HG03457 (cell line): Measurements from ENCODE around the gene PROC.
"Not testable (repeated sequence)": the region's sequence is repeated elsewhere in the genome, so short reads cannot be mapped to it uniquely, and the experiment has no call there.

ENCODE experiments used
- ATAC-seq: cut with Tn5 transposase; IDR thresholded peaks from one replicate; pipeline ENCODE4 v1.9.1; 2021; ENCODE audit warnings: moderate number of reproducible peaks; ENCODE audit not compliant: unreplicated experiment

Gene PROC

GRCh38 chr2:127425540-127426490 is 7.6 kb downstream of the PROC start:
- no peak for ATAC-seq

- ATAC-seq, result no peak
Measured at GRCh38 chr2:127426501-127427354, 8.5 kb downstream of the PROC start.

- no peak for ATAC-seq
Measured at GRCh38 chr2:127427376-127428056, 9.3 kb downstream of the PROC start.

- no peak for ATAC-seq
Measured at GRCh38 chr2:127428057-127428814, 10.0 kb downstream of the PROC start.

- ATAC-seq, result no peak
Measured at GRCh38 chr2:127428815-127429109, 10.5 kb downstream of the PROC start.

- ATAC-seq, result no peak
Measured at GRCh38 chr2:127429291-127429690, 11.1 kb downstream of the PROC start.

GRCh38 chr2:127429844-127430425 is 11.7 kb downstream of the PROC start:
- ATAC-seq, result no peak

- ATAC-seq, result no peak
Measured at GRCh38 chr2:127431408-127432023, 13.3 kb downstream of the PROC start.

GRCh38 chr2:127434515-127434914 is 16.3 kb downstream of the PROC start:
- no peak for ATAC-seq

- ATAC-seq, result no peak
Measured at GRCh38 chr2:127437056-127437455, 18.8 kb downstream of the PROC start.

GRCh38 chr2:127437781-127438726 is 19.8 kb downstream of the PROC start:
- ATAC-seq, result no peak

GRCh38 chr2:127439343-127439742 is 21.1 kb downstream of the PROC start:
- ATAC-seq, result no peak

- no peak for ATAC-seq
Measured at GRCh38 chr2:127448526-127448925, 30.3 kb downstream of the PROC start.

GRCh38 chr2:127449414-127449813 is 31.2 kb downstream of the PROC start:
- no peak for ATAC-seq

- ATAC-seq, result no peak
Measured at GRCh38 chr2:127449898-127450297, 31.7 kb downstream of the PROC start.

GRCh38 chr2:127451981-127452380 is 33.8 kb downstream of the PROC start:
- ATAC-seq, result no peak

GRCh38 chr2:127452423-127452822 is 34.2 kb downstream of the PROC start:
- ATAC-seq, result not testable (repeated sequence)

- ATAC-seq, result no peak
Measured at GRCh38 chr2:127453013-127453391, 34.8 kb downstream of the PROC start.
